Activated T-cell treated with anti-CD3 and anti-CD28 coated beads for 1 hour (primary cell): Measurements from ENCODE around the gene GLS2.

Experiments used
- DNase-seq: peaks from one replicate; pipeline ENCODE4 v3.0.0-alpha.2; 2020; ENCODE audit warnings: low read depth

GLS2 gene

DNA sequence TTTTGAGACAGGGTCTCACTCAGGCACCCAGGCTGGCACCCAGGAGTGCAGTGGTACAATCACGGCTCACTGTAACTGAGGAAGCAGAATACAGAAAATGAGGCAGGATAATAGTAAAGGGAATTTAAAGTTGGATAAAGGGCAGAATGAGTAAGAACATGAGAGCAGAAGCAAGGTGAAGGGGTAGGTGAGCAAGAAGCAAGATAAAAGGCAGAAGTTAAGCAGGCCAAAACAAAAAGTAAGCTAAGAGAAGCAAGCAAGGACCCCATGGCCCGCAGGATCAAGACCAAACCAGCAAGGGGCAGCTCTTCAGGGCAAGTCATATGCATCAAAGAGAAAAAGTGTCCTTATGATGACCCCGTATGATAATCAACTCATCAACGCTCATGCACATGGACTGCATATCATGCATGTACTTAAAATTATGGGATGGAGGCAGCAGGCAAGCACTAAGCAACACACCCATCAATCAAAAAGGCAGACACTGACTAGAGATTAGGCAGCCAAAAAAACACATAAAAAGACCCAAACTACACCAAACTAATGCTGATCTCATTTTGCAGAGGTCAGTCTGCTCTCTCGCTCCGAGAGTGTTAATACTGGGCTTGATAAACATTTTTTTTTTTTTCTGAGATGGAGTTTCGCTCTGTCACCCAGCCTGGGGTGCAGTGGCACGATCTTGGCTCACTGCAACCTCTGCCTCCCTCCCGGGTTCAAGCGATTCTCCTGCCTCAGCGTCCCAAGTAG is 50.4 kb downstream of the GLS2 start:
- DNase-seq: no peak

- DNase-seq: no peak
Observed at GRCh38 chr12:56434828-56435227, 53.1 kb downstream of the GLS2 start.

GRCh38 chr12:56431850-56432249 is 56.1 kb downstream of the GLS2 start:
- DNase-seq: no peak

GRCh38 chr12:56431288-56431687 is 56.7 kb downstream of the GLS2 start:
- no peak for DNase-seq

- DNase-seq: no peak
Observed at GRCh38 chr12:56425940-56426438, 62.0 kb downstream of the GLS2 start.

GRCh38 chr12:56425193-56425592 is 62.8 kb downstream of the GLS2 start:
- DNase-seq: no peak
